Measurements from ENCODE around the gene ZNF736.
"Not testable (repeated sequence)": the region's sequence is repeated elsewhere in the genome, so short reads cannot be mapped to it uniquely, and the experiment has no call there.

The ZNF736 gene

DNA sequence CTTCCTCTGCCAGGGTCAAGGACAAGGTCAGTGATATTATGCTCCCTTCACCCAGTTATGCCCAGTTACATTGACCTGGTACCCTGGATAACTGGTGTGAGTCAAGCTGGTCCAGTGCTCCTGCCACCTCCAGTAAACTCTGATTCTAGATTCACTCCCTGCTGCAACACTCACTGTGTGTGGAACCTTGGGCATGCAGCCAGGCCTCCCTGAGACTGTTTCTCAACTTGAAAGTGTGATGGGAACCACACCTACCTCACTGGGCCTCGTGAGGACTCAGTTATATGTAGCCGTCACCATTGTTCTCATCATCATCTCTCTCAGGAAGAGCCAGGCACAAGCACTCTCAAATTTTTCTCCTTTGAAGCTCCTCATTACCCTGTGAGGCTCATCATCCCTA, 935 bp upstream of the ZNF736 start:
- peaks cover 44% of the 10 kb centered on the region for H3K79me2 ChIP-seq (ENCODE audit: control insufficient read depth, low read length)
- H3K27ac ChIP-seq (ENCODE audit: low read depth, low read length): no peak overlapping the region
- peaks cover 14% of the 10 kb centered on the region; the same call in 1 of the 2 replicates for H3K9me3 ChIP-seq (ENCODE audit: control insufficient read depth, insufficient read depth, low read length)
- no peaks in the 10 kb centered on the region for H3K27me3 ChIP-seq (ENCODE audit: control insufficient read depth, low read length)
- H3K9me2 ChIP-seq (replicated peaks; ENCODE audit: control insufficient read depth, low read length): no peaks in the 10 kb centered on the region
- peaks cover 8% of the 10 kb centered on the region; the same call in 1 of the 2 replicates for H3F3A ChIP-seq (ENCODE audit: control insufficient read depth, insufficient read depth)
- H3K4me1 ChIP-seq (ENCODE audit: control insufficient read depth, low read length): peaks cover 46% of the 10 kb centered on the region
- H3K36me3 ChIP-seq (ENCODE audit: control insufficient read depth, low read length): peaks cover 35% of the 10 kb centered on the region
- H4K20me1 ChIP-seq (ENCODE audit: control insufficient read depth, insufficient read depth, low read depth, low read length): no peaks in the 10 kb centered on the region
- H3K4me3 ChIP-seq (ENCODE audit: low read length): no peak overlapping the region
- H3K4me2 ChIP-seq (ENCODE audit: low read length): no peak overlapping the region
- TF ChIP-seq, protein P1, sequence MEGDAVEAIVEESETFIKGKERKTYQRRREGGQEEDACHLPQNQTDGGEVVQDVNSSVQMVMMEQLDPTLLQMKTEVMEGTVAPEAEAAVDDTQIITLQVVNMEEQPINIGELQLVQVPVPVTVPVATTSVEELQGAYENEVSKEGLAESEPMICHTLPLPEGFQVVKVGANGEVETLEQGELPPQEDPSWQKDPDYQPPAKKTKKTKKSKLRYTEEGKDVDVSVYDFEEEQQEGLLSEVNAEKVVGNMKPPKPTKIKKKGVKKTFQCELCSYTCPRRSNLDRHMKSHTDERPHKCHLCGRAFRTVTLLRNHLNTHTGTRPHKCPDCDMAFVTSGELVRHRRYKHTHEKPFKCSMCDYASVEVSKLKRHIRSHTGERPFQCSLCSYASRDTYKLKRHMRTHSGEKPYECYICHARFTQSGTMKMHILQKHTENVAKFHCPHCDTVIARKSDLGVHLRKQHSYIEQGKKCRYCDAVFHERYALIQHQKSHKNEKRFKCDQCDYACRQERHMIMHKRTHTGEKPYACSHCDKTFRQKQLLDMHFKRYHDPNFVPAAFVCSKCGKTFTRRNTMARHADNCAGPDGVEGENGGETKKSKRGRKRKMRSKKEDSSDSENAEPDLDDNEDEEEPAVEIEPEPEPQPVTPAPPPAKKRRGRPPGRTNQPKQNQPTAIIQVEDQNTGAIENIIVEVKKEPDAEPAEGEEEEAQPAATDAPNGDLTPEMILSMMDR (IDR thresholded peaks at IDR 0.05; ENCODE audit: low read depth, low read length, poor library complexity, severe bottlenecking): no peak
- TF ChIP-seq EZH2phosphoT487 (IDR thresholded peaks at IDR 0.05; ENCODE audit: borderline replicate concordance, low read length): no peak

GRCh38 chr7:64314566-64314965, 805 bp downstream of the ZNF736 start:
- Histone ChIP-seq H3K4me3 (ENCODE audit: low read length) (peak overlapping the region; percentile 94), H3K27ac (ENCODE audit: low read depth, low read length) (peak overlapping the region; percentile 68), H3F3A (ENCODE audit: control insufficient read depth, insufficient read depth) (peaks cover 9% of the 10 kb centered on the region; the same call in 1 of the 2 replicates), H4K20me1 (ENCODE audit: control insufficient read depth, insufficient read depth, low read depth, low read length) (no peaks in the 10 kb centered on the region), H3K9me2 (replicated peaks; ENCODE audit: control insufficient read depth, low read length) (no peaks in the 10 kb centered on the region), H3K4me2 (ENCODE audit: low read length) (peak overlapping the region; percentile 82), H3K4me1 (ENCODE audit: control insufficient read depth, low read length) (peaks cover 43% of the 10 kb centered on the region), H3K9me3 (ENCODE audit: control insufficient read depth, insufficient read depth, low read length) (peaks cover 14% of the 10 kb centered on the region; the same call in 1 of the 2 replicates), H3K79me2 (ENCODE audit: control insufficient read depth, low read length) (peaks cover 57% of the 10 kb centered on the region), H3K27me3 (ENCODE audit: control insufficient read depth, low read length) (no peaks in the 10 kb centered on the region), H3K36me3 (ENCODE audit: control insufficient read depth, low read length) (peaks cover 43% of the 10 kb centered on the region)
- TF ChIP-seq, protein P1 (IDR thresholded peaks at IDR 0.05; ENCODE audit: low read depth, low read length, poor library complexity, severe bottlenecking): no peak
- no peak for TF ChIP-seq EZH2phosphoT487 (IDR thresholded peaks at IDR 0.05; ENCODE audit: borderline replicate concordance, low read length)

DNA sequence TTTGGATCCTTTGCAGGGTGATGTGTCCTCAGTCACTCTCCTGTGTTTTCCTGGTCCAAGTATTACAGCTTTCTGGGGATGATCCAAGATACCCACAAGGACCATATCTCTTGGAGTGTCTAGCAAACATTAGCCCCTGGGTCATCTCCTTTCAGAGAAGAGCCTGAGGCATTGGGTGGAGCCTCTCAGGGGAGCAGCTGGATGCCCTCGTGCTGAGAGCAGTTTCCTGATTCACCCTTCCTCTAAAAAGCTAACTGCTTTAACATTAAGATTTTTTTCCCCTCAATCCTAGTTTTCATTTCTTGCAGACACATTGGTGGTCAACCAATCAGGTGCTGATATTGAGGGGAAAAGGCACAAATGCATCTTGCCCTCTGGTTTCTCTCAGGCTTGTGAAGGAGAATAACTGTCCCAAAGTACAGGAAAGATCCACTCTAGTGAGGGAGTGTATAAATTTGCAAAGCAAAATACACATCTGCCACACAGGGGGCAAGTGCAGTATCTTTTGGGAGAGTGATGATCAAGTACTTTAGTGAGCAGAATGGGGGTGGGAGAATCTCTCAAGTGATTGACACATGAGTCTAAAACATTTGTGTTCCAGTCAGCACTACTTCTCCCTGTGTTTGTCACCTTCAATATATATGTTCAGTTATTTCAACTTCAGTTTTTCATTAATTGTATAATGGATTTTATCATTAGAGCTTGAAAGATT, 2.4 kb downstream of the ZNF736 start:
- peaks cover 53% of the 10 kb centered on the region for H3K36me3 ChIP-seq (ENCODE audit: control insufficient read depth, low read length)
- peaks cover 74% of the 10 kb centered on the region for H3K79me2 ChIP-seq (ENCODE audit: control insufficient read depth, low read length)
- H3K27me3 ChIP-seq (ENCODE audit: control insufficient read depth, low read length); H4K20me1 ChIP-seq (ENCODE audit: control insufficient read depth, insufficient read depth, low read depth, low read length); H3K9me2 ChIP-seq (replicated peaks; ENCODE audit: control insufficient read depth, low read length): not testable (repeated sequence)
- peak overlapping the region; percentile 10; the same call in 1 of the 2 replicates for H3K27ac ChIP-seq (ENCODE audit: low read depth, low read length)
- H3K4me1 ChIP-seq (ENCODE audit: control insufficient read depth, low read length): peaks cover 59% of the 10 kb centered on the region
- H3F3A ChIP-seq (ENCODE audit: control insufficient read depth, insufficient read depth): peaks cover 17% of the 10 kb centered on the region
- peak overlapping the region; percentile 94 for H3K4me3 ChIP-seq (ENCODE audit: low read length)
- H3K4me2 ChIP-seq (ENCODE audit: low read length): peak overlapping the region; percentile 82
- peaks cover 16% of the 10 kb centered on the region; the same call in 1 of the 2 replicates for H3K9me3 ChIP-seq (ENCODE audit: control insufficient read depth, insufficient read depth, low read length)
